ENCODE data around the gene BRD4. TPM values are rescaled to one million over a fixed set of nuclear protein-coding genes. Genes with fewer than 3 reads are reported as not detected.

Gene BRD4
- total RNA-seq, 1 donor from 2014 or later, result 42.4 TPM

GRCh38 chr19:15291548-15292021 is 40.8 kb downstream of the BRD4 start:
- H3K27me3 ChIP-seq (ENCODE audit: control insufficient read depth, insufficient read depth, low read length), result no peaks in the 10 kb centered on the region
- no peaks in the 10 kb centered on the region for H3K36me3 ChIP-seq (ENCODE audit: control insufficient read depth, insufficient read depth, low read length)
- TF ChIP-seq, protein P1, sequence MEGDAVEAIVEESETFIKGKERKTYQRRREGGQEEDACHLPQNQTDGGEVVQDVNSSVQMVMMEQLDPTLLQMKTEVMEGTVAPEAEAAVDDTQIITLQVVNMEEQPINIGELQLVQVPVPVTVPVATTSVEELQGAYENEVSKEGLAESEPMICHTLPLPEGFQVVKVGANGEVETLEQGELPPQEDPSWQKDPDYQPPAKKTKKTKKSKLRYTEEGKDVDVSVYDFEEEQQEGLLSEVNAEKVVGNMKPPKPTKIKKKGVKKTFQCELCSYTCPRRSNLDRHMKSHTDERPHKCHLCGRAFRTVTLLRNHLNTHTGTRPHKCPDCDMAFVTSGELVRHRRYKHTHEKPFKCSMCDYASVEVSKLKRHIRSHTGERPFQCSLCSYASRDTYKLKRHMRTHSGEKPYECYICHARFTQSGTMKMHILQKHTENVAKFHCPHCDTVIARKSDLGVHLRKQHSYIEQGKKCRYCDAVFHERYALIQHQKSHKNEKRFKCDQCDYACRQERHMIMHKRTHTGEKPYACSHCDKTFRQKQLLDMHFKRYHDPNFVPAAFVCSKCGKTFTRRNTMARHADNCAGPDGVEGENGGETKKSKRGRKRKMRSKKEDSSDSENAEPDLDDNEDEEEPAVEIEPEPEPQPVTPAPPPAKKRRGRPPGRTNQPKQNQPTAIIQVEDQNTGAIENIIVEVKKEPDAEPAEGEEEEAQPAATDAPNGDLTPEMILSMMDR (IDR thresholded peaks at IDR 0.05; ENCODE audit: insufficient read depth, low read length, poor library complexity, severe bottlenecking), result no peak
- DNase-seq (ENCODE audit: low read depth), result no peak
- no peak overlapping the region for H3K4me3 ChIP-seq (ENCODE audit: low read depth, low read length)

DNA sequence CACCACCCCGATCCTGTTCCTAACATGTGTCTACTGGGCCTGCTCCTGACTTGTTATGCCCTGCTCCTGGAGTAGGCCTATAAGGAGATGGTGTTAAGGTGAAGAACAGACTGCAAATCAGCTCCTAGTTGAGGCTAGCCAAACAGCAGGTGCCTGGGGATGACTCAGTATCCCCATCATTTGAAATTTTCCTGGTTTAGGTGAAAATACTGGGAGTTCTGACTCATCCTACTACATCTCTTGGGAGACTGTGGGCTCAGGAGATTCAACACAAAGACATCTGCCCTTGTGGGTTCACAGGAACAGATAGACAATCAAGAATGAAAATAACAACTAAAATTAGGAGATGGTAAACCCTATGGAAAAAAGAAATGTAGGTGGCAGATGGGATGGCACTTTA is 41.2 kb downstream of the BRD4 start:
- Histone ChIP-seq H3K4me3 (ENCODE audit: low read depth, low read length) (no peak overlapping the region), H3K36me3 (ENCODE audit: control insufficient read depth, insufficient read depth, low read length) (no peaks in the 10 kb centered on the region), H3K27me3 (ENCODE audit: control insufficient read depth, insufficient read depth, low read length) (no peaks in the 10 kb centered on the region)
- no peak for DNase-seq (ENCODE audit: low read depth)
- TF ChIP-seq, protein P1 (IDR thresholded peaks at IDR 0.05; ENCODE audit: insufficient read depth, low read length, poor library complexity, severe bottlenecking), result no peak

DNA sequence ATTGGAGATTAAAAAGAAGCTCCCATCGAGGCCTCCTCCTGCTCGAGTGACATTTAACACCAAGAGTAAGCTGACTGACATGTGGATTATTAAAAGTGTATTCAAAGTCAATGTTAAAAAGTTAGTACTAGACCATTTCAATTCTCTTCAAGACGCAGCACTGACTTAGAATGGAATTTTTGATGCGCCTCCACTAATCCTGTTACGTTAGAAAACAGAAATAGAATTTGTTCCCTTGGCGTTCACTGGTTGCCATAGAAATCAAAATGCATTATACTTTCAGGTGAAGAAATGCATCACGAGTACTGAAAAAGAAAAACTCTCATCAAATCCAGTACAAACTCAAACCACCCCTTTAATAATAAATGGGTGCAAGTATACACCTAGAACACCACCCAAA is 42.2 kb downstream of the BRD4 start:
- H3K4me3 ChIP-seq (ENCODE audit: low read depth, low read length), result no peak overlapping the region
- no peaks in the 10 kb centered on the region for H3K27me3 ChIP-seq (ENCODE audit: control insufficient read depth, insufficient read depth, low read length)
- TF ChIP-seq, protein P1 (IDR thresholded peaks at IDR 0.05; ENCODE audit: insufficient read depth, low read length, poor library complexity, severe bottlenecking), result no peak
- no peak for DNase-seq (ENCODE audit: low read depth)
- no peaks in the 10 kb centered on the region for H3K36me3 ChIP-seq (ENCODE audit: control insufficient read depth, insufficient read depth, low read length)

GRCh38 chr19:15289673-15290072 is 42.7 kb downstream of the BRD4 start:
- no peaks in the 10 kb centered on the region for H3K36me3 ChIP-seq (ENCODE audit: control insufficient read depth, insufficient read depth, low read length)
- H3K4me3 ChIP-seq (ENCODE audit: low read depth, low read length), result no peak overlapping the region
- no peaks in the 10 kb centered on the region for H3K27me3 ChIP-seq (ENCODE audit: control insufficient read depth, insufficient read depth, low read length)
- TF ChIP-seq, protein P1 (IDR thresholded peaks at IDR 0.05; ENCODE audit: insufficient read depth, low read length, poor library complexity, severe bottlenecking), result no peak
- no peak for DNase-seq (ENCODE audit: low read depth)

DNA sequence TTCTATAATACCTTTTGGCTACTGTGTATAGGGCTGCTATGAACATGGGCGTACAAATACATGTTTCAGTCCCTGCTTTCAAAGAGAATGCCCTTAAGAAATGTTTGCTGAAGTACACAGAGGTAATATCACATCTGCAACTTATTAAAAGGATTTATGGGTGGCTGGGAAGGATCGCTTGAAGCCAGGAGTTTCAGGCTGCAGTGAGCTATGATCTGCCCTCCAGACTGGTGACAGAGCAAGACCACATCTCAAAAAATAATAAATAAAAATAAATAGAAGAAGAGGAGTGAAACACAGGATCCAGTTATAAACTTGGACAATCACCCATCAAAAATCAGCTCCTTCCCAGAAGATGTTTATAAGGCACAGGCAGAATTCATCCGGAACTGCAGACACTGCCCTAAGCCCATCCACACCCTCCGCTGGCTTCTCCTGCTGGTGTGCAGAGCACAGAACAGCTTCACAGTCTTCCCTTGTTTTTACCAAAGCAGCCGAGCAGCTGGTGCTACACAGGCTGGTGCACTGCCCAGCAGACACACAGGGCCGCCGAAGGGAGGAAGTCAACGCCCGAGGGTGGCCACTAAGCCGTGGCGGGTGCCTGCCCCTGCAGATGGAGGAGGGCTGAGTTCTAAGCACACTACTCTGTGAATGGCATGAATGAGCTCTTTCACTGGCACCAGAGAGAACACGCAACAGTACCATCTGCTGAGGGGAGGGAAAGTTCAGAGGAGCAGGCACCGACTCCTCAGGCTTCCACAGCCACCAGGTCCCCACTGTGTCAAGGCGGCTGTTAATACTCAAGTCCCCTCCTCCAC is 44.0 kb downstream of the BRD4 start:
- no peaks in the 10 kb centered on the region for H3K36me3 ChIP-seq (ENCODE audit: control insufficient read depth, insufficient read depth, low read length)
- TF ChIP-seq, protein P1 (IDR thresholded peaks at IDR 0.05; ENCODE audit: insufficient read depth, low read length, poor library complexity, severe bottlenecking), result peak; percentile 5
- H3K27me3 ChIP-seq (ENCODE audit: control insufficient read depth, insufficient read depth, low read length), result no peaks in the 10 kb centered on the region
- no peak overlapping the region for H3K4me3 ChIP-seq (ENCODE audit: low read depth, low read length)
- DNase-seq (ENCODE audit: low read depth), result no peak

GRCh38 chr19:15287496-15287895 is 44.8 kb downstream of the BRD4 start:
- Histone ChIP-seq H3K27me3 (ENCODE audit: control insufficient read depth, insufficient read depth, low read length) (no peaks in the 10 kb centered on the region), H3K36me3 (ENCODE audit: control insufficient read depth, insufficient read depth, low read length) (no peaks in the 10 kb centered on the region), H3K4me3 (ENCODE audit: low read depth, low read length) (no peak overlapping the region)
- DNase-seq (ENCODE audit: low read depth), result no peak
- TF ChIP-seq, protein P1 (IDR thresholded peaks at IDR 0.05; ENCODE audit: insufficient read depth, low read length, poor library complexity, severe bottlenecking), result no peak
